GM21717 (cell line): Measurements from ENCODE around the gene TMEM200B.
"Not testable (repeated sequence)": the region's sequence is repeated elsewhere in the genome, so short reads cannot be mapped to it uniquely, and the experiment has no call there.

ENCODE experiments used
- ATAC-seq: cut with Tn5 transposase; IDR thresholded peaks from one replicate; pipeline ENCODE4 v1.9.1; 2021; ENCODE audit warnings: mild to moderate bottlenecking, moderate library complexity; ENCODE audit not compliant: unreplicated experiment

Gene TMEM200B

DNA sequence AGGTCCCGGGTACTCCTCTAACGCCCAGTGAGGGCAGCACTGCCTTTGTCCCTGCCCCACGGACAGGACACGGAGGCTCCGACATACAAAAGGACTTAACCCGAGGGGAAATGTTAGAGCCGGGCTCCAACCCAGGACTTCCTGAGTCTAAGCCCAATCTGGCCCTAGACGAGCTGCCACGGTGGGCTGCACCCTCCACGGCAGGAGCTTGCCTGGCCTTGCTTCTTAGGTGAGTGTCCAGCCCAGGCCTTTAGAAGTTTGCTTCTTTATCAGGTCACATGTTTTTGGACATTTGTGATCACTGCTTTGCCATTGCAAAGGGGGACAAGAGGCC is 11.0 kb upstream of the TMEM200B start:
- ATAC-seq, result no peak

DNA sequence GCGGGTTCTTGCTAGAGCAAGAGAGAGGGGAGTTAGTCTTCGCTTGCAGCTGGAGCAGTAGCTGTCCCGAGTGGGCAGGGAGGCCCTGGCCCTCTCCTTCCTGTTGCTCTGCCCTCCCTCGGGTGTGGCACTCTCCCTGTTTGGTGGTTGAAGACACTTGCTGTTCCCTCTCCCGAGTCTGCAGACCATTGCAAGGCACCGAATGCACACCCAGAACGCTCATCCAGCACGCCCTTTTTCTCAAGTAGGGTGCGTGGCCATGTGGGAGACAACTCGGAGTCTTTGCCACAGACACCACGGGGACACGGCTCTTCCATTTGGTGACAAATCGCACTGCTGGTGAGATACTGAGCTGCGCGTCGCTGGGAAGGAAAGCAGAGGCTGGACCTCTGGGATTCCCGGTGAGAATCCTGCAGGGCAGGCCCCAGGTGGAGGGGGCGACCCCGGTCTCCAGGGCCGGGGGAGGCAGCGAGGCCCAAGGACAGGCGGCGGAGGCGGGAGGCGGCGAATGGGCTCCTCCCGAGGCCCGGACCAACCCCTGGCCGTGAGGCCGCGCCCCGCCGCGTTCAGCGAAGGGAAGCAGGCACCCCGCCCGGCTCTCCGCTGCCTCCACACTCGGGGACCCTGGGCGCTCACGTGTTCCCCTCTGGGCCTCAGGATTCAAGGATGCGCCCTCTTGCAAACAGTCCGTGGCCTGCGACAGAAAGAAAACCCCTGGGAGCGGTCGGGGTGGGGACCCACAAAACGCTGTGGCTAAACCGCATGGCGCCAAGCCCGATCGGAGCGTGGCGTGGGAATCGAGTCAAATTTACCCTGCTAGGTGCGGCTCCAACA is 10.4 kb upstream of the TMEM200B start:
- no peak for ATAC-seq

DNA sequence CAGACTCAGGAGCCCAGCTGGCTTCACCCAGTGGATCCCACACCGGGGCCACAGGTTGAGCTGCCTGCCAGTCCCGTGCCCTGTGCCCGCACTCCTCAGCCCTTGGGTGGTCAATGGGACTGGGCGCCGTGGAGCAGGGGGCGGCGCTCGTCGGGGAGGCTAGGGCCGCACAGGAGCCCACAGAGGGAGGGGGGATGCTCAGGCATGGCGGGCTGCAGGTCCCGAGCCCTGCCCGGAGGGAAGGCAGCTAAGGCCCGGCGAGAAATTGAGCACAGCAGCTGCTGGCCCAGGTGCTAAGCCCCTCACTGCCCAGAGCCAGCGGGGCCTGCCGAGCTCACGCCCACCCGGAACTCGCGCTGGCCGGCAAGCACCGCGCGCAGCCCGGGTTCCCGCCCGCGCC is 7.4 kb upstream of the TMEM200B start:
- ATAC-seq, result not testable (repeated sequence)

DNA sequence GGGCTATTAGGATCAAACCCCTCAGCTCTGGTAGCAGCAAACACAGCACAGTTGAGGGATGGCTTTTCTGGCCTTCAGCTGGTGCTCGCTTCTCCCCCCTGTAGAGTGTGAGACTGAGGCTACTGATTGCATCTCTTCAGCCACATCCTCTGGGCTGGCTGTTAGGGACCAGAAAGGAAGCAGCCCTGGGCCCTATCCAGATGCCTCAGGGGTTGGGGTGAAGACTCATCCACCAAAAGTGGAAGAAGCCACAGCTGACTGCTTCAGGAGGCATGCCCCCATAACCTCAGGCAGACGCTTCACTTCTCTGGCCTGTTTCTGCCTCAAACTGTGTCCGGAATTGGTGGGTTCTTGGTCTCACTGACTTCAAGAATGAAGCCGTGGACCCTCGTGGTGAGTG is 6.2 kb upstream of the TMEM200B start:
- no peak for ATAC-seq

DNA sequence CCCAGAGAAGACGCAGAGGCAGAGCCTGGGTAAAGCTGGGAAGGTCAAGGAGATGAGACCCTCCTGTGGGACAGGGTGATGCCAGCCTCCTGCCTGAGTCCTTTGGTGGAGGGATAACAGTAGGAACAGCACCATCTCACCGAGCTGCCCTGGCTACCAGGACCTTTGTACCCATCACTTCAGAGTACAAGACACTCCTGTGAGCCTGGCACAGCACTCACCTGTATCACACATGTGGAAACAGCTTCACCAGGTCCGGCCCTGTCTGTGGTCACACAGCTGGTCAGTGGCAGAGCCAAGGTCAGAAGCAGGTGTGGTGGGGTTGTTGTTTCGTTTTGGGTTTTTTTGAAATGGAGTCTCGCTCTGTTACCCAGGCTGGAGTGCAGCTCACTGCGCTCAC is 5.0 kb upstream of the TMEM200B start:
- ATAC-seq, result no peak

DNA sequence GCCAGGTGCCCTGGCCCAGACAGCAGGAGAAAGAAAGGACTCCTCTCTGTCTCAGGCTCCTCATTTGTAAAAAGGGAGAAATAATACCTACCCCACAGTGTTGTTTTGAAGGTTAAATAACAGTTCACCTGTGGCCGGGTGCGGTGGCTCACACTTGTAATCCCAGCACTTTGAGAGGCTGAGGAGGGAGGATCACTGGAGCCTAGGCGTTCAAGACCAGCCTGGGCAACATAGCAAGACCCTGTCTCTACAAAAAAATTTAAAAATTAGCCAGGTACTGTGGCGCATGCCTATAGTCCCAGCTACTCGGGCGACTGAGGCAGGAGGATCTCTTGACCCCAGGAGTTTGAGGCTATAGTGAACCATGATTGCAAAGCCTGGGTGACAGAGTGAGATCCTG is 2.5 kb upstream of the TMEM200B start:
- ATAC-seq, result no peak

DNA sequence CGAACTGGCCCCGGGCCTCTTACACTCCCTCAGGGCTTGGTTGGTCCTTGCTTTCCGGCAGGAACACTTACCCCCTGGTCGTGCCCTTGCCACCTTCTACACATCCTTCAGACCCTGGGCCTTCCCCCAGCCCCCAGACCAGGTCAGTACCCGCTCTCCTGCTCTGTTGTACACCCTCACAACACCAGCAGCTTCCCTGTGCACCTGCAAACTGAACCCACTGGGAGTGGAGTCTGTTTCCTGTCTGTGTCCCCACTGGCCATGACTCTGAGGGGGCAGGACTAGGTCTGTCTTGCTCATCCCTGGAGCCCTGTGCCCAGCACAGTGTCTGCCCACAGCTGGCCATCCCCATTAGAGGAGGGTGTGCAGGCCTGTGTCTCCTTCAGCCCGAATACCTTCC is 2.1 kb upstream of the TMEM200B start:
- ATAC-seq, result no peak

DNA sequence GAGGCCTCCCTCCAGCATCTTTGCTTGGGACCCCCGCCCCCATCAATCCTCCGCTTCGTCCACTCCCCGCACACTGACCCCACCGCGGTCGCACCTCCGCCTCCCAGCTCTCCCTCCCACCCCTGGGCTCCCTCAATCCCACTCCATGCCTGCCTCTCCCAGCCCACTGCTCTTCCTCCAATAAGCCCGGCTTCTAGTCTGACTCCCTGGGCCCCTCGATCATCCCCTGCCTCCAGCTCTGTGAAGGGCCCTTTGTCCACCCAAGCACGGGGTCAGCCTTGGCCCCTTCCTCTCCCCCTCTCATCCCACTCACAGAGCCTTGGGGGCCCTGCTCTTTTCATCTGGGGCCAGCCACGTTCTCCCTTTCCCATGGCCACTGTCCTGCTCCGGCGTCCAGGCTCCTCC is 1.5 kb upstream of the TMEM200B start:
- ATAC-seq, result no peak

DNA sequence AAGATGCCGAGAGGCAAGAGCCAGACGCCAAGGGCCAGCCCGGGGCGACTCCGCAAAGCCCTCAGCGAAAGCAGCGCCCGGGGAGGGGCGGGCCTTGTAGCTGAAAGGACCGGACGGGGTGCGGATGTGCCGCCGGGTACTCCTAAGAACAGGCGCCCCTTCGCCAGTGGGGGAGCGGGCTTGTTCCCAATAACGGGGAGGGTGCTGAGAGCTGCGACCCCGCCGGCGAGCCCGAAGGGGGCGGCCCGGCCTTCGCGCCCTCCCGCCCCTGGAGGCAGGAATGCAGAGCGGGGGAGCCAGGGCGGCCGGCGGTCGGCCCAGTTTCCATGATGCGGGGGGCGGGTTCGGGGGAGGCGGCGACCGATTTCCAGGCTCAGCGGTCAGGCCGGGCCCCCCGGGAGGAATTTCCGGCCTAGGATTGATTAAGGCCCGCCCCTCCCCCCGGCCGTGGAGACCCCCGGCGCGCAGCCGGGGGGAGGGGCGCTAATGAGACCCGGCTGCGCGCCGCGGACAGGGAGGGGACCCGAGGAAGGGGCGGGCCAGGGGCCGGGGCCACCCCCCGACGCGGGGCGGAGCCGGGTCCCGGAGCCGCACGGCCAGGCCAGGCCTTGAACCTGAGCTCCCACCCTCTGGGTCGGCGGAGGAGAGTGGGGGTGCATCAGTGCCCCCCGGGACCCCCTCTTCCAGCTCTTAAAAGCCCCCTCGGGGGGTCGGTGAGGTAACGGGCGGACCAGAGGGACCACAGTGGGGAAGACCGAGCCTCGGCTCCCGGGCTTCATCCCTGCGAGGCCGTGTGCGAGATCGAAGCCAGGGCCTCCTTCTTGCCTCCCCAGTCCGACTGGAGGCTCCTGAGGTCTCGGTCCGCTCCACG is 898 bp upstream of the TMEM200B start:
- ATAC-seq, result no peak

DNA sequence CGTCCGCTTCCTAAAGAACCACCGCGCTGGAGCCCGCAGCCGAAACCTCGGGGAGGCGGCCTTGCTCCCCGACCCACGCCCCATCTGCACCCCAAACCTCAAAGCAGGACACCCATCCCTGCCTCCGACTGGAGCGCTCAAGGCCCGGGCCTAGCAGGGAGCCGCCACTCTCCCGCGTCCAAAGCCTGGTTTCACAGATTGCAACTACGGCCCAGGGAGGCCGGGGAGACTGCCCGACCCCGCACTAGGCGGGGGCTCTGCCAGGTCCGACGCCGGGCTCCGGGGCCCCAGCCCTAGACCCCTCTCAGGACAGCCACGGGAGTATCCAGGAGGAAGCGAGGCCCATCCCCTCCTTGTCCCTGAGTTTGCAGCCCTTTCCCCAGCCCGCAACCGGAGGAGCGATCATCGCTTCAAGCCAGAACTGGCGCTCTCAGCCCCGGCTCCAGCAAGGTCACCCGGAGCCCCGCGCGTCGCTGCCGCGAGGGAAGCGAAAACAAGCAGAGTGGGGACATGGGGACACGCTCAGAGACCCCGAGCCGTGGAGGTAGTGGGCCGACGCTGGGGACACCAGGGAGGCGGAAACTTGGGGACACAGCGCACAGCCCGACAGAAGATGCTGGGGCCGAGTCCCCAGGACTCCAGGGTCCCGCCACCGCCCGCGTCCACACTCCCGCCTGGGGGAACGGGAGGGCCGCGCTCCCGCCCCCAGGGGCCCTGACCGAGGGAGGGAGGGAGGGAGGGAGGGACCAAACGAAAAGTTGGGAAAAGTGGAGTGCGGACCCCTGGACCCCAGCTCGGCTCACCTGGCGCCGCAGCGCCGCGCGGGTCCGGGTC is 433 bp downstream of the TMEM200B start:
- ATAC-seq, result no peak

DNA sequence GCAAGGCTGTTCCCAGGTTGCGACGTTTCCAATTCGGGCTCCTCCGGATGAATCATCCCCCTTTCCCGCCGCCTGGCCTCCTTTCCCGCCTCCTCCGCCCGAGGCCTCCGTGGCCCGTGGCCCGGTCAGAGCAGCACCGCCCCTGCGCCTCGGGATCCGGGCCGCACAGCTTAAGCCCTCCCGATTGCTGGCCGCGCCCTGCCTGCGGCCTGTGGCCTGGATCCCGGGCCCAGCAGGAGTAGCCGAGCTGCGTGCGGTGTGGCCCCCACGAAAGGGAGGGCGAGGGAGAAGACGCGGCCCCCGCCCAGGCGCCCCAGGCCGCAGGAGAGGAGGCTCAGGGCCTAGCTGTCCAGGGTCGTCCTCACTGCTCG is 1.0 kb downstream of the TMEM200B start:
- ATAC-seq, result no peak

DNA sequence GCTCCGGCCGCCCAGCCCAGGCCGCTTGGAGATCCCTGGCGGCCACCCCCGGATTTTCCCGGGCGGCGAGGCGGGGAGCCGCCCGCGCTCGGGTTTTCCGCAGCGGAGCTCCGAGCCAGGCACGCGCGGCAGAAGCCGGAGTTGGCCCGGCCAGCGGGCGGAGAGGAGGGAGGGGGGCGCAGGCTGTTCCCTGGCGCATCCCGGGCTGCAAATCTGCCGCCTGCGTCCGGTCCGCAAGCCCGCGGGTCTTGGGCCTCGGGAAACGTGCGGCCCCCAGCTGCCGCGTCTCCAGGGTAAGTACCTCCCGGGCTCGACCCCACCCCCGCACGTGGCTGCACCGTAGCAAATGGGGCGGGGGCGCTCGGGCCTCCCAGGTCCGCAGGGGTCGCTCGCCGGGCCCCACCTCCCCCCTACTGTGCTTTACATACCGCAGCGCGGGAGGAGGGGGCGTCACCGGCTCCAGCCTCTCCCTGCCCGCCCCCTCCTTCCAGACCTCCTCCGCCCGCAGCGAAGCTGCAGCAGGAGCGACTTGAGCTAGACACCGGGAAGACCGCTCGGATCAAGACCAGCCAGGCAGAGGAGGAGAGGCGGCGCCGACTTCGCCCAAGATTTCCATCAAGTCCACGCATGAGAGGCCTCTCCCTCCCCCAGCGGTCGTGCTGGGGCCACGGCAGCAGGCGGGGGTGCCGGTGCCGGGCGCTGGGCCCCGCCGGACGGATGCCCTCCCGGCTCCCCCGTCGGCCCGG is 1.6 kb downstream of the TMEM200B start:
- ATAC-seq, result no peak

DNA sequence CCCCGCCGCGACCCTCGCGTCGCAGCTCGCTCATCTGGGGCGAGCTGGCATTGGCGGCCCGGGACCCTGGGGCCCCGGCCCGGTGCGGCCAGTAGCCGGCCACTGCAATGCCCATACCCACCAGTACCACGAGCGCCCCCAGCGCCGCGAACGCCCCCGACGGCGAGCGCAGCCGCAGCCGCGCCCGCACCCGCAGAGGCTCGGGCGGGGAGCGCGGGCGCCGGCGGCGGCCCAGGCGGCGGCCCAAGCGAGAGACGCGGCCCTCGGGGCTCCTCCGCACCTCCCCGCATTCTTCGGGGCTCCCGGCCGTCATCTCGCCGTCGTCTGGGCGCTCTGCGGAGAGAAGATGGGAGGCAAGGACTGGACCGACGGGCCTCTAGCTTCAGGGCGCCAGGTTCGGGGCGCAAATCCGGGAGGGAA is 2.2 kb downstream of the TMEM200B start:
- ATAC-seq, result no peak

DNA sequence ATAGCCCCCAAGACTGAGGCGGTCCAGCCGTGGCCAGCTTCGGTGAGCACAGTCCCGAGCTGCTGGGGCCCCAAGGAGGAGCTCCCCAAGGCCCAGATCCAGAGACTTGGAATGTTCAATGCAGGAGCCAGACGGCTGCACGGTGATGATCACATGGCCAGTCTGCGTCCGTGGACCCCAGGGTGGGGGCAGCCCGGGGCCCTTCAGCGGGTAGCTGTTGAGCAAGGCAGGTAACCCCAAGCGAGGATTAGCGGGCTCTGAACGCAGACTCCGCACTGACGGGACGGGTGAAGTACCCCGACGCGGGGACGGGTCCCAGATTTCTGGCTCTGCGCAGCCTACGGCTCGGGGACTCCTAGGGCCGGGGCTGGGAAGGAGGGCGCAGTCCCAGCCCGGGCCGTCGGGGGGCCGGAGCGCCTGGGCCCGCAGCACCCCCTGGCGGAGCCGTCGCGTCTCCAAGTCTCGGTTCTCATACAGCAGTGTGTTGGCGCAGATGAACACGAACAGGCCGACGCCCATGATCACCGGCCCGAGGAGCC is 2.7 kb downstream of the TMEM200B start:
- ATAC-seq, result no peak

DNA sequence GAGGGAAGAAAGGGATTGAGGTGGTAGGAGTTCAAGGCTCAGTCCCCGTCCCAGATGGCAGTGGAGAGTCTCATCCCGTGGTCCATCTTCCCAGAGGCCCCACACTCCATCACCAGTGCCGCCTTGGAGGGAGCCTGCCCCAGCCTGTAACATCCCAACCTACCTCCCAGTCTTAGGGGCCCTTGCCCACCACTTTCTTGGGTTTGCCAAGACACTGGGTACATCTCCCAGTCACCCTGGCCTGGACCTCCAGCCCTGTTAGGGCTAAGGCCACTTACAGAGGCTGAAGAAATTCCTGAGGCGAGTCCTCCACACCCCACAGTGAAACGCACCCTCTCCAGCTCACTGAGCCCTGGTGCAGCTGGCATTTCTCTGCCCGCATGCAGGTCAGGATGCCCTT is 3.3 kb downstream of the TMEM200B start:
- ATAC-seq, result no peak

DNA sequence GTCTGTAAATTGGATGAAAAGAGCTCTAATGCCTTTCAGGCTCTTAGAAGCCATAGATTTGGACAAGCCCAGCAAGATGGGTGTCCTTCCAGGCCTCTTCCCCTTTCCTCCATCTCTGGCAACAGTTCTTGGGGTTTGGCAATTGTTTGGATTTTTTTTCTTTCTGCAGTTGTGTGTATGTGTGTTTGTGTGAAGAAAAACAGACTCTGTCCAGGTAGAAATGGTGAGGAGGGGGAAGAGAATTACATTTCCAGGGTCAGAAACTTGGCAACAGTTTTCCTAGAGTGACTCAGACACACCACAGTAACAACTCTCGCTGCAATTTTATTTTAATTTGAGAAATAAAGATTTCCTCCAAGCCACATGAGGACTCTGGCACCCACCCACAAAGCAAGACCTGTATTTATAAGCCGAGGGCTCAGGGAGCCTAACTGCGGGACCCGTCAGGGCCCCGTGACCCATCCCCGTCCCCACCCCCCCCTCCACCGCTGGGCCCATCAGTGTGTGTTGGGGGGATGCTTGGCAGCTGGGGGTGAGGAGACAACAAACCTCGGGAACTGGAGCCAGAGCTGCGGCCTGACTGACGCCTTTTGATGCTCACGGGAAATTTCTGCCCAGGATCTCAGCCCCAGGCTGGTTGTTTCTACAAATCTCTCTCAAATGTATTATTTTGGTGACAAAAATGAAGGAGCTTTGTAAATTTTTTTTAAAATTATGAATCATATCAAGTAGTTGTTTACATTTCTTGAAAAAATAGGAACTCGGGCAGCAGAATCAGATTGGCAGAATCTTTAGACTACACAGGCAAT is 4.4 kb downstream of the TMEM200B start:
- no peak for ATAC-seq

DNA sequence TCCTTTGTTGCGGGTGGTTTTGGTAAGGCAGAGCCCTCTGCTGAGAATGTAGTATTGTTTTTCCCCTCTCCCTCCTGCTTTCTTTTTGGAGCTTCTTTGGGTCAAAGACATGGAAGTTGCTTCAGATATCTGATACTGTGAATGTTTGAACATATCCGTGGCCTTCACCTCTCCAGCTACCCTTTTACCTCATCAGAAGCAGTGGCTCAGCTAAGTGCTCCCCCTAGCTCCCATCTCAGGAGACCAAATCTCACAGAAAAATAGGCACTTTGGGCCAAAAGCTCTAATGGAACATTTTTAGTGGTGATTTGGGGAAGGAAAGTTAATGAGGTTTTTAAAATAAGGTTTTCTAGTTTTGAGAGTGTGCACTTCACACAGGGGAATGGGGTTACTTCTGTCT is 6.3 kb downstream of the TMEM200B start:
- ATAC-seq, result no peak

DNA sequence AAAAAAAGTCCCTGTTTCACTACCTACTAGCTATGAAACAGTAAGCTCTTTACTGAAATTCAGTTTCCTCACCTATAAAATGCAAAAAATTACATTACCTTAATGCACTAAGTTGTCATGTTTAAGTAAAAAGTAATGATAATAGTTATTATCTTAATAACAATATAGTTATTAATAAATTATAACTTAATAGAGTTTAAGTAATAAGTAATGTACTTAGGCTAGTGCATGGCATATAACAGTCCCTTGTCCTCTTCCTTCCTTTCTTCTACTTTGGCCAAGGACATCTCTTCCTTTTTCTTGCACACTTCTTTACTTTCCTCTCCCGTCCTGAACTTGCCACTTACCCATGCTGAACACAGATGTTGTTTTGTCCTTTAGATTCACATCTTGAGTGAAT is 9.0 kb downstream of the TMEM200B start:
- ATAC-seq, result no peak

DNA sequence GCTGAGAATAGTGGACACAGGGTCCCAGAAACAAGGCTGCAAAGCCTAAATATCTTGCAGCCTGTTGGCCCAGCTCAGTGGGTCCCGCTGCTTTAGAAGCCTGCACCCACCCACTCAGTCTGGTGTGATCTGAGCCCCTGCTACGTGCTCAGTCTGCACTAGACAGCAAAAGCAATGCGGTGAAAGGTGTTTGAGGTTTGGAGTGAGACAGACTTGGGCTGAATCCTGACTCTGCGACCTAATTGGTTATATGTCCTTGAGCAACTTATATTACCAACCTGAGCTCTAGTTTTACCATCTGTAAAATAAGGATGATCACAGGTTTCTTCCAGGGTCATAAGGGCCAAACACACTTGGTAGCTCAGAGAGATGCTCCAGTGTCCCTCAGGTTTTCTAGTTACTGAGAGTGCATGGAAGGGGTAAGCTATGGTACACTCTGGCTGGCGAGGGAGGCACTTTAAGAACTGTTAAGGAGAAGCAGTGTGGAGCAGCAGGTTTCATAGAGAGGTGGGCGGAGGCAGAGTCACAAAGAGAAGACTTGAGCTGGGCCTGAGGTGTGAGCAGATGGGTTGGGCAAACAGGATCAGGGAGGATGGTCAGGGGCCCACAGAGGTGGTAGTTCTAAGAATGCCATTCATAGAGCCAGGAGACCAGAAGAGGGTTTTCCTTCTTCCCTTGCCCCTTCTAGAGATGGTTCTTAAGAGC is 10.1 kb downstream of the TMEM200B start:
- ATAC-seq, result no peak
